Epithelial cell of prostate (primary cell): Measurements from ENCODE around the gene CSNK2A2.
A peak's percentile ranks its signal among the peaks of the same experiment; 100 is the strongest.

Experiments
- DNase-seq: peaks from one replicate; pipeline ENCODE4 v3.0.0-alpha.2; 2011; ENCODE audit warnings: low read depth, low spot score
- H3K27ac ChIP-seq: fragments of 450-650 bp; 2 replicates; pipeline ENCODE4 v1.5.1; 2017; ENCODE audit warnings: mild to moderate bottlenecking

The CSNK2A2 gene

DNA sequence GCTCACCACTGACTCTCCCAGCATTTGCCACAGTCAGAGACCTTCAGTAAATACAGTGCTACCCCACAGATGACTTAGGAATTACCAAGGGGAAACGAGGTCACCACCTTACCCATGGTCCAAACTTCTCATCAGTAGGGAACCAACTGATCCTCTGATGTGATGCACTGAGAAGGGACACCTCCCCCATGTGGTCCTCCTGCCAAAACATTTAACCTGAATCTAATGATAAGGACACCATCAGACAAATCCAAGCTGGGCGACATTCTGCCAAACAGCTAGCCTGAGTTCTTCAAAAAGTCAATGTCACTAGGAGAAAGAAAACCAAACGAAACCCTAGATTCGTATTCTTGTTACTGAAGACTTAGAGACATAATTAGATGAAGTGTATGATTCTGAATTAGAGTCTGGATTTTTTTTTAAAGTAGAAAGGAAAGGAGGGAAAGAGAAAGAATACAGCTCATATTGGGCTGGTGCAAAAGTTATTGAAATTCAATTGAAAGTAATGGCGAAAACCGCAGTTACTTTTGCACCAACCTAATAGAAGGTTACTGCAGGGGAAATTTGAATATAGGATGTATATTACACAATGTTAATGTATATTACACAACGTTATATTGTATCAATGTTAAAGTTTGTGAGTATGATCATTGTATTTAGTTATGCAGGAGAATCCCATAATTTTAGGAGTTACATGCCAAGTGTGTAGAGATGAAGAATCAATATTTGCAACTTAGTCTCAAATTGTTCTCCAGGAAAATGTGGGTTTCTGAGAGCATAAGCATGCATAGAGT lies 2.3 kb upstream of the CSNK2A2 start:
- no peak overlapping the region for H3K27ac ChIP-seq

DNA sequence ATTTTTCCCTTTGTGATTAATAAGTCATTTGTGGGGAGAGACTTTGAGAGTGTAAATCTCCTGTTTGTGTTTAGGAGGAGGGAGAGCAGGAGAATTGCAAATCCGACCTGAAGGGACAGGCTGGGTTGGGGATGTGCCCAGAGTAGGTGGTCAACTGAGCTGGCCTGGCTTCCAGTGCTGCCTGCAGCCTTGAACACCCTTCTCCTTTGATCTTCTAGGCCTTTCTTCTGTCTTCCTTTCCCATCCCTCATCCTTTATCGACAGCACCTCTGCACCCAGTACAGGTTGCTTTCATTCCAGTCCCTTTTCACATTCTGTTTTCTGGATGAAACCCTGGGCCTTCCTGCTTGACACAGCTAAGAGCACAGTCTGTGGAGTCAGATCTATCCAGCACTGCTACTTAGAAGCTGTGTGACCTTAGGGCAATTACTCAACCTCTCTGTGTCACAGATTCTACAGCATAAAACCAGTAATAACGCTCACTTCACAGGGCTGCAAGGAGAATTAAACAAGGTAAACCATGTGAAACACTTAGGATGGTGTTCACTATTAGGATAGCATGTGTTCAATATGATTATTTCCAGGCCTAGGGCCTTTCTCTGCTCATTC lies 1.0 kb upstream of the CSNK2A2 start:
- DNase-seq = no peak
- H3K27ac ChIP-seq = no peak overlapping the region

More for the DNA sequence above, 2.3 kb upstream of the CSNK2A2 start:
- DNase-seq = no peak

DNA sequence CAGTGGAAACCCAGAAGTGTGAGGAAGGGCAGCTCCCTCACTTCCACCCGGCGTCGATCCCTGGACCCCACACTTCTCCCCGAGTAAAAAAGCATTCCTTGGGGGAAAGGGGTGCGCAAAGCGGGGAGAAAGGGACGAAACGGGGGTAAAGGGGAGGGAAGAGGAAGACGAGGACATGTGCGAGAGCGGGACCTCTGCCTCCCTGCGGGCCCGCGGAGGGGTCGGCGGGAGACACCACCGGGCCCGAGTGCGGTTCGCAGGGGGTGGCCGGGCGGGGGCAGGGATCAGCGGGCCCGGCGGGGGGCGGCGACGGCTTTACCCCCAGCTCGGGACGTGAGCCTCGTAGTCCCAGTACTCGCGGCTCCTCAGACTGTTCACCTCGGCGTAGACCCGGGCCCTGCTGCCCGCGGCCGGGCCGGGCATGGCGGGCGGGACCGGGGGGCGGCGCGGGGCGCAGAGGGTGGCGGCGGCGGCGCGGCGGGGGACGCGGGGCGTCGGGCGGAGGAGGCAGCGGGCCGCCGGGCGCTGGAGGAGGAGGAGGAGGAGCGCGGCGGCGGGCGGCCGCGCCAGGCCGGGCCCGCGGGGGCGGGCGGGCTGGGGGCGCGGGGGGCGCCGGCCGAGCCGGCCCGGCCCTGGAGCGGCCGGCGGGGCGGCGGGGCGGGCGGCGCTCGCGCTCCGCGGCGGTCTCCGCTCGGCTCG lies 443 bp downstream of the CSNK2A2 start:
- no peak for DNase-seq
- H3K27ac ChIP-seq = no peak overlapping the region

DNA sequence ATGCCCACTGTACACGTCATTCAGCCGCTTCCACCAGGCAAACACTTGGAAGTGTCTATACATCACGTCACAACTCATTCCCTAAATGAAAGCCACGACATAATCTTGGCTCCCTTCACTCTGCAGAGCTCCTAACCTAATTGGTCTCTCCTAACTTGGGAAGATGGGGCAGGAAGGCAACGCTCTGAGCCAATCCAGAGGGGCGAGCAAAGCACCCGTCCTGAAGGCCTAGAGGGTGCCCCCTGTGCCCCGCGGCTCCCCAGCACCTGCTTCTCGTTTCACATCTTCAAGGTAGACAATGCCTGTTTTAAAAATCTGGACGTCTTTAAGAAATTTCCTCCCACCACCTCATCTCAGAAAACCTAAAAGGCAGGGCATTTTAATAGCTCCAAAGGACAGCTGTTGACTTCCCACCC lies 1.0 kb downstream of the CSNK2A2 start:
- DNase-seq = no peak
- H3K27ac ChIP-seq = no peak overlapping the region

DNA sequence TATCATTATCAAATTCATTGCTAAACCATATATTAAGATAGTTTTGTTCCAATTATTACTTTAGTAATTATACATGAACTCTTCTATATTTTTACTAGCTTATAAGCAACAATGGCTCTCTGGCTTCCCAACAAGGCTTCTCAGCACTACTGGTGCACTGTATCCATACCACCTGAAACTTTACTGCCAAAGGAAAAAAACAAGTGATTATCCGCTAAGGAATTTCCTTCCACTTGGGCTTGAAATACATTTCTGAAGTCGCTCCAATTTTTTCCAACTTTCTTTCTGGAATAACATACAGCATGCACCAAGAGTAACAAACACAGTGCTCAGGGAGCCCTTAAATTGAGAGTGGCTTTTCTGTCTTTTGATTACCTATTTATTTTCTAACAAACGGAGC lies 2.1 kb downstream of the CSNK2A2 start:
- no peak for DNase-seq
- no peak overlapping the region for H3K27ac ChIP-seq

DNA sequence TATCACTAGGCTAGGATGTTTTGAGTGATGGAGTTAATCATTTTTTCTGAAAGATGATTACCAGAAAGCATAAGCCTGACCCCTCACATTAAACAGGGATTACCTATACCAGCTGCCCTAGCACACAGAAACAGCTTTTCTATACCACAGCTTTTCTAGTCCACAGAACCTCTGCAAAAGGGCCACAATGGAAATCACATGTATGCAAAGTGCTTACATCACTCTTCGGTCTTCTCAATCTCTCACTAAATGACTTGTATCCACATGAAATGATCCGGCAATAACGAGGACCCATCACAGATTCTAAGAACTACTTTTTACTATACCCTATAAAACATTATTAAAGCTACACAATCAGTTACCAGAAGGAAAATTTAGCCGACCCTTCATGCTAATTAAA lies 2.6 kb downstream of the CSNK2A2 start:
- no peak for DNase-seq
- no peak overlapping the region for H3K27ac ChIP-seq

DNA sequence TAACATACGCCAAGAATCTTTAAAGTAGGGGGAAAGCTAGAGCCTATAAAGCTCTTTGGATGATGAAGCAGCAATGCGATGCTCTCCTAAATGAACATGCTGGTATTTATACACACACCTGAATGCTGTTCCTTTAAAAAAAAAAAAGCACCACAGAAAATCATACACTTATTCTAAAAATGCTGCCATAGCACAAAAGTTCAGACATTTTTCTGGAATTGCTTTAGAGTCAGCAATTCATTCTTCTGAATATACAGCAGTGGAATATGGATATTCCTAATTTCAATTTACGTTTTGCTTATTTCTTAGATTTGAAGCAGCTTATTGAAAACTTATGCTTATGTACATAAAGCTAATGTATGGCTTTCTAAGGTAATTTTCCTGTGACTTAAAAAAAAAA lies 3.1 kb downstream of the CSNK2A2 start:
- no peak overlapping the region for H3K27ac ChIP-seq
- DNase-seq = no peak

DNA sequence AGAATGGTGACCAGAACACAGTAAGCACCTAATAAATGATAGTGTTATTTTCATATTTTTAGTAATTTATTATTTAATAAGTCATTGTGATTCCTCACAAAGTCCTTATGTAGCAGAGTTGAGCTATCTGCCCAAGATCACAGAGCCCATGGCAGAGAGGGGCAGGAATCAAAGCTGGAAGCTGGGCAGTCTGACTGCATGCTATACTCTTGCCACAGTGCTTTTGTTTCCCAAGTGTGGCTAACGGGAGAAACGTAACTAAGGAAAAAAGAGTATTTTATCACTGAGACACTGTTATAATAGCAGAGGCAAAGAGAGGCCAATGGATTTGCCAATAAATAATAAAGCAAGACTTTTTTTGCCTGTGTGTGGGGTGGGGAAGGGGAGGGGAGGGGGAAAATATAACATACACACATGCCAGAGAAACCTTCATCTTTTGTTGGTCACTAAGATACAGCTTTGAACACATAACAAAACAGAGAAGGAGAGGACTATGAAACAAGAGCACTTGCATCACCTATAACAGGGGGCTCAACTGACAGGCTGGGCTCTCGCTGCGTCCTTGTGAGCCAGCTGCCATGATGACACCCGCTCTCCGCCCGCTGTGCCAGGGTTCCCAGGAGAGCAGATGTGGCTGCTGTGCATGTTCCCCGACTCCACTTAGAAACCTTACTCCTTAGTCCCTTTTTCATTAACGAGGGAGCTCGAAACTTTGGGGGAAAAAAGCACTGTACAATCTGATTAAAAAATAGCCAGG lies 10.1 kb downstream of the CSNK2A2 start:
- DNase-seq = no peak
- peak overlapping the region; percentile 49 for H3K27ac ChIP-seq

DNA sequence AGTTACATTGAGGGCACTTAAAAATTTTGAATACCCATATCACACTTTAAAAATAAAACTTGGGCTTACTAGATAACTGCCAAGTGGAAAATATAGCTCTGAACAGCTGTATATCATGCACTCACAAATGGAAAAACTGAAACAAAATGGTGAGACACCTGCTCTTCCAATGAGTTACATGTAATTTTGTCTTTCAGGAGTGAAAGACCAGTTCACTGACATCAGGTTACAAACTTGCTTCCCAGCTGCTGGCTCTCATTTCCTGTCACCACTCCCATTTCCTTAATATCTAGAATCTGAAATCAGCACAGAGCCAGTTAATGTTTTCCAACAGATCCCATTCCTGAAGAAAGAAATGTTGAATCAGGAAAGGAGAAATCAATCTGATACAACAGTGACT lies 10.8 kb downstream of the CSNK2A2 start:
- DNase-seq = no peak

DNA sequence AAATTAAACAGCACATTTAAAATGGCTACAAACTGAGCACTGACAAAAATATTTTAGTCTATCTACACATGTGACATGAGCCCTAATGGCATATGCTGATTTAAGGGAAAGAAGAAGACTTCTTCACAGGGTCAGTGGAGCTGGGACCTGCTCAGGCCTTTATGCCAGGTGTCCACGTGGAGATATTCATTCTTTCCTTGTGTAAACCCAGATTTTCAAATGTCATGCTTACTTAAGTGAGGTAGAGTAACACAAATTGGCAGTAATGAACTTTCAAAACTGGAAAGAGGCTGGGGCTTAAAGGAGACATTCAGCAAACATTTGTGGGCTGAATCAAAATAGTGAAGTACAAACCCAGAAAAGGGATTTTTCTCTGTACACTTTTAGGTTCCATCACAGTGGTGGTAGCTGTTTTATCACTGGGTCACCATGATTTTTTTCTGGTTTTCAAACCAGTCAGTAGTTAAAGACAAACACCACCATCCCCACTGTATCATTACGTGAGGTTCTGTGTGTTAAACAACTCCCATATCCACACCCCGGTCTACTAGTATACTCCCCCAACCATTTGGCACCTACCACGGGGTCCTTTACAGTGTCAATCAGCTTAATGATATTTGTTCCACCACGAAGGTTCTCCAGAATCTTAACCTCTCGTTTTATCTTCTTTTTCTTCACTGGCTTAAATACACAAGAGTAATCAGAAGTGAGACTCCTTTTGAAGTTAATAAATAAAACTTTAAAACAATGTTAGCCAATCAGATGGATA lies 11.5 kb downstream of the CSNK2A2 start:
- H3K27ac ChIP-seq = peak overlapping the region; percentile 49
- DNase-seq = no peak

More for the DNA sequence above, 10.8 kb downstream of the CSNK2A2 start:
- peak overlapping the region; percentile 49 for H3K27ac ChIP-seq

DNA sequence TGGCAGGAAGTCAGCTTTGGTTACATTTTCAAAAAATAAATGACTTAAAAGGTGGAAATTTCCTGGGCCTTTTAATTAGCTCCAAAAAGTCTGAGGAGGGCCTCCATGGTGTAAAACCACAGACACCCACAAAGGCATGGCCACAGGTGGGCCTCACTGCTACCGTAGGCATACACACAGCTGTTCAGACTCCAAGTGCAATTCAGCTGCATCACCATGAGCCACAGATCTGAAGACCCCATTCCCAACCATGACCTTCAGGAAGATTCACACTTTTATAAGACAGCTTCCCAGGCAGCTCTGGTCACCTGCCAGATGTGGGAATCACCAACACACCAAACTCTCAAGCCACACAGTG lies 20.6 kb downstream of the CSNK2A2 start:
- H3K27ac ChIP-seq = no peak overlapping the region

DNA sequence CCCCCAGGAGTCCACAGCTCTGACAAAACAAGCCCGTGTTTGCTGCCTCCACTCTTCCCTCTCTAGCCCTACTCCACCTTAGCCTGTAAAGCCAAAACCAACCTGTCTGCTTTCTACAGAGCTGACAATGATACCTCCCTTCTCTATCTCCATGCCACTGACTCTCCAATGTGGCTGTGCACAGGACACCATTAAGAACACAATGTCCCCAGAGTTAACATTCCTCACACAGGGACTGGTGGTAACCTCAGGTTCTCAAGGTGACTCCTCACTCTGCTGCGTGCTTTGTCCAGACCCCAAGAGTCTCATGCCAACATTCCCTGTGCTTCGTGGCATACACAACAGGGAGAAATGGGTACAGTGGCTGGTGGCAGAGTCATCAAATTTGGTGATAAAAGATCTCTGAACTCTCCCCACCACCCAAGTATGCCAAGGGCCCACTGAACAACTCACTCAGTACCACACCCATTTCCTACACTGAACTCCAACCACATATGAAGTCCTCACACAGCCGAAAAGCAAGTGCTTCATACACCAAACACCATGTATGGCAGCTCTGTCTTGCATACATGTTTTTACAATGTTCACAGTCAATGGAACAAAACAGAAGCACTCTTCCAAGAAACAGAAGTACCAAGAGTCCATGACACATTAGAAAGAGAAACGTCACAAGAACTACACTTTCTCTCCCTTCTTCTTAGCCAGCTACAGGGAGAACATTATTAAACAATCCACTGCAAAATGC lies 21.1 kb downstream of the CSNK2A2 start:
- no peak for DNase-seq
- H3K27ac ChIP-seq = no peak overlapping the region

More for the DNA sequence above, 20.6 kb downstream of the CSNK2A2 start:
- DNase-seq = no peak

DNA sequence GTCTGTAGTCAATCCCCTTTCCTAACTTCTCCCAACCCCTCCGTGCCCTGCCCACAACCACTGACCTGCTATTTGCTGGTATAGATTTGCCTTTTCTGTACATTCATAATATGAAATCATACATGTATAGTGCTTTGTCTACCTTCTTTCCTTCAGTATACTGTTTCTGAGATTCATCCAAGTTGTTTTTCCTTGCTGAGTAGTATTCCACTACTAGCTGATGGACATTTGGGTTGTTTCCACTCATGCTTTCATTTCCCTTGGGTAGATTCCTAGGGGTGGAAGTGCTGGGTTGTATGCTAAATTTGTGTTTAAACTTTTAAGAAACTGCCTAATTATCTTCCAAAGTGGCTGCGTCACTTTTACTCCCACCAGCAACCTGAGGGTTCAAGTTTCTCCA lies 27.7 kb downstream of the CSNK2A2 start:
- H3K27ac ChIP-seq = no peak overlapping the region
- no peak for DNase-seq

DNA sequence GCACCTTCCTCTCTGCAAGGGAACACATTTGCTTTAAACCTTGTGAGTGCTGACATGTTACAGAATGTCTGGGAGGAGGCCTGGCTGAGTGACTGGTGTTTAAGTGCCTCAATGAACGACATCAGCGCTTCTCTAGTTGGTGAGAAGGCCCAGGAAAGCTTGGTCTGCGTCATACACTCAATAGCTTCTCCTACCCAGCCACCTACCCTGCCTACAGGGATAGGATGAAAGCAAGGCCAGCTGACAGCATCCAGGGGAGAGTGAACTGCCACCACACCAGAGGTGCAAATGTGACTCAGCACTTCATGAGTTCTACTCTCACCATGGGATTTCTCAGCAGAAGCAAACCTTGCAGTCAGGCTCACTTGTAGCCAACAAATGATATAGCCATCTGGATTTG lies 37.1 kb downstream of the CSNK2A2 start:
- DNase-seq = no peak

DNA sequence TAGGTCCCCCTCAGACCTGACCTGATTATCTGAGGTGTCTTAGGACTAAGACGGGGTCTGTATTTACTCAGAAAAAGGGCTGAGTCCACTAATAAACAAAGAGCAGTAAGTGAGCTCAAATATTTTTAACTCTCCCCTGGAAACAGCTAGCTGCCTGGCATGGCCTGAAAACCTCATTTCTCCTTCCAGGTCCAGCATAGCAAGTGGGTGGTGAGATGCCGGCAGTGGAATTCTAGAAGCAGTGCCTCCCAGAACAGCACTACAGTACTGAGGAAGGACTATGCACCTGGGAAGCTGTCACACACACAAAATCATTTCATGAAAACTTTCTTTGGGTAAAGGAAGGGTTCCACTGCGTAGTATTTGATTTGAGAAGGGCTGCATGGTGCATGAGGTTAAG lies 39.2 kb downstream of the CSNK2A2 start:
- DNase-seq = no peak
- H3K27ac ChIP-seq = no peak overlapping the region

More for the DNA sequence above, 37.1 kb downstream of the CSNK2A2 start:
- no peak overlapping the region for H3K27ac ChIP-seq

DNA sequence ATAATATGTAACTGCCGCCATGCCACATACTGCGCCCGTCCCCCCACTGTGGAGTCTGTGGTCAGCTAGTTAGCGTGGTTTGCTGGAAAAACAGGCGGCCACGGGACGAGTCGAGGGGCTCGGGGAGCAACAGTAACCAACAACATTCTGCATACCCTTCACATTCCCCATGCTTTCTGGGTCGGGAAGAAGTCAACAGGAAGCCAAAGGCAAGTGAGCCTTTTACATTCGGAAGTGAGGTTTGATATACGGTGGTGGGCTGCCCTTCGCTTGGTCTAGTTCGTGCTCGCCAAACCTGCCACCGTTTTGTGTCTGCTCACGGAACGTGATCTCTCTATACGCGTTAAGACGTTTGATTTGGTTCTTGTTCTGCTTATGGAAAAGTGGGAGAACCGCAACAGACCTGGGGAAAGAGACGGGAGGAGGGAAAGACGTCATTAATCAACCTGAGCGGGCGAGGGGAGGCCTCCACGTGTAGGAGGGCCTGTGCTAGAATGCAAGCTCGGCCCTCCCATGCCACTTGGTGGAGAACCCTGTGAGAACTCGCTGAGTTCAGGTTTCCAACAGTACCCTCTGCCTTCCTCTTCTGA lies 39.9 kb downstream of the CSNK2A2 start:
- no peak for DNase-seq
- H3K27ac ChIP-seq = no peak overlapping the region

DNA sequence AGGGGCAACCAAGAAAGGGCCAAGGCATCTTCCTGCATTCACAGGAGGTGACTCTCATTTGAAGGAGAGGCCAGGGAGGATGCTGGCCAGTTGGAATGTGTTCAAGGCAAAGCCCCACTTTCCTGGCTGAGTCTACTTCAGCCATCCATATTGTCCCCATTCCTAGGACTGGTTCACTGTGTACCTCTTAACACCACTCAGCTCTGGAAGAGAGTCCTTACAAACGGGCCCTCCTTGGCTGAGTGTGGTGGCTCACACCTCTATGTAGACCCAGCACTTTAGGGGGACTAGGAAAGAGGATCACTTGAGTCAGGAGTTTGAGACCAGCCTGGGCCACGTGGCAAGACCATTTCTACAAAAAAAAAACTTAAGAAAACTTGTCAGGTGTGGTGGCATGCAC lies 40.7 kb downstream of the CSNK2A2 start:
- no peak overlapping the region for H3K27ac ChIP-seq
- no peak for DNase-seq

DNA sequence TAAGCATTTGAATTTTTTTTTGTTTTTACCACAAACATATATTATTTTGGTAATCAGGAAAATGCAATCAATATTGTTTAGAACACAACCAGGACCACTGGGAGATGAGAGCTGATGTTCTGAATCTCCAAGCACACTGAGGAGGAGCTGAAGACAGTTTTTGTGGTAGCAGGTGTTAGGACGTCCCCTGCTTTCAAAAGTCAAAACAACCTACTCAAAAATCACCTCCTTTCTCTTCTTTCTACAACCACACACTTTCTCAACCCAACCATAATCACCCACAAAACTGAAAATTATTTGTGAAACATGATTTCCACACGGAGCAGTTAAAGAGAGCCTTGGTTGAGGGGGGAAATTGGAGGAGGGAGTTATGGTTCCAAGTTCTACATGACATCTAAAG lies 42.1 kb downstream of the CSNK2A2 start:
- no peak overlapping the region for H3K27ac ChIP-seq
- DNase-seq = no peak

DNA sequence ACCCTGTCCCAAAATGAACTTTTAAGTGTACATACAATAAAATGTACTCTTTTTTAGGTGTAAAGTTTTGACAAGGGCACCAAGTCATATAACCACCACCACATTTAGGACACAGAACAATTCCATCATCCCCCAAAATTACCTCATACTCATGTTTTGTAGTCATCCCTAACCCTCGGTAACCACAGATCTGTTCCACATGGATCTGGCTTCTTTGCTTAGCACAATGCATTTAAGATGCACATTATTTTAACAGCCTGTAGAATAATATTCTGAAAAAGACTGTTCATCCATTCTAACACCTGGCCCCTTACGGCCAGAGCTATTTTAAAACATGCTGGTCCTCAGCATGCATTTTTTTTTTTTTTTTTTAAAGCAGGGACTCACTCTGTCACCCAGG lies 43.6 kb downstream of the CSNK2A2 start:
- H3K27ac ChIP-seq = no peak overlapping the region
- DNase-seq = no peak
